ENCODE results near the gene TIRAP.

DNA sequence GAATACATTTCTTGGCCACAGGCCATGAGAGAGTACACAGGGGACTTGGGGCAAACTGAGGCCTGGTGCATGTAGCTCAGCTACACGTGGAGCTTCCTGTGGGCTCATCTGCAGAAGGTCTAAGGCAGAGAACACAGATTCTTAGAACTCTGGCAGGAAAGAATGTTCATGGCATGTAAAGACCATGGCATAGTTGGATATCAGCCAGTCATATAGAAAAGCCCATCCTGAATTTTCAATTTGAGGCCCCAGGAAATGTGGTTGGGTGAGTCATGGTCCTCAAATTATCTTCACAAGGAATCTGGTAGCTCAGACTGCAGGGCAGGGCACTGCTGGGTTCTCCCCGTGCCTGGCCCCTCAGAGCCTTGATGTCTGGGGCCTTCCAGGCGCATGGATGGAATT lies 58.9 kb downstream of the TIRAP start:
- no peak for TF ChIP-seq POLR2A (IDR thresholded peaks at IDR 0.05)
- TF ChIP-seq, protein P1, sequence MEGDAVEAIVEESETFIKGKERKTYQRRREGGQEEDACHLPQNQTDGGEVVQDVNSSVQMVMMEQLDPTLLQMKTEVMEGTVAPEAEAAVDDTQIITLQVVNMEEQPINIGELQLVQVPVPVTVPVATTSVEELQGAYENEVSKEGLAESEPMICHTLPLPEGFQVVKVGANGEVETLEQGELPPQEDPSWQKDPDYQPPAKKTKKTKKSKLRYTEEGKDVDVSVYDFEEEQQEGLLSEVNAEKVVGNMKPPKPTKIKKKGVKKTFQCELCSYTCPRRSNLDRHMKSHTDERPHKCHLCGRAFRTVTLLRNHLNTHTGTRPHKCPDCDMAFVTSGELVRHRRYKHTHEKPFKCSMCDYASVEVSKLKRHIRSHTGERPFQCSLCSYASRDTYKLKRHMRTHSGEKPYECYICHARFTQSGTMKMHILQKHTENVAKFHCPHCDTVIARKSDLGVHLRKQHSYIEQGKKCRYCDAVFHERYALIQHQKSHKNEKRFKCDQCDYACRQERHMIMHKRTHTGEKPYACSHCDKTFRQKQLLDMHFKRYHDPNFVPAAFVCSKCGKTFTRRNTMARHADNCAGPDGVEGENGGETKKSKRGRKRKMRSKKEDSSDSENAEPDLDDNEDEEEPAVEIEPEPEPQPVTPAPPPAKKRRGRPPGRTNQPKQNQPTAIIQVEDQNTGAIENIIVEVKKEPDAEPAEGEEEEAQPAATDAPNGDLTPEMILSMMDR (IDR thresholded peaks at IDR 0.05), result no peak
